Mammary epithelial cell (primary cell): ENCODE results near the gene TAF10.

Source experiments
- CTCF ChIP-seq, 2 donors: IDR thresholded peaks in 1 of 2; conservative IDR thresholded peaks in 1 of 2; 2 replicates each; pipeline ENCODE4 v1.5.1; 2011 to 2012; ENCODE audit warnings: inconsistent platforms in 2 of 2, low read length in 2 of 2, mild to moderate bottlenecking in 2 of 2, control low read depth in 1 of 2, low read depth in 1 of 2; ENCODE audit not compliant: insufficient read depth in 1 of 2; ENCODE audit errors: extremely low read depth in 1 of 2
- EZH2 ChIP-seq: IDR thresholded peaks from 2 replicates; pipeline ENCODE4 v1.6.1; 2012; ENCODE audit warnings: low read length, inconsistent platforms, borderline replicate concordance

GRCh38 chr11:6578134-6578533, 33.9 kb downstream of the TAF10 start:
- no peak for TF ChIP-seq CTCF (conservative IDR thresholded peaks at IDR 0.05 in 1 of 2, IDR thresholded peaks at IDR 0.05 in 1 of 2; ENCODE audit: extremely low read depth in 1 of 2, insufficient read depth in 1 of 2, low read depth in 1 of 2, low read length in 2 of 2)
- TF ChIP-seq EZH2, result no peak
